ENCODE measurements around the gene SH3TC1.

SH3TC1 gene

DNA sequence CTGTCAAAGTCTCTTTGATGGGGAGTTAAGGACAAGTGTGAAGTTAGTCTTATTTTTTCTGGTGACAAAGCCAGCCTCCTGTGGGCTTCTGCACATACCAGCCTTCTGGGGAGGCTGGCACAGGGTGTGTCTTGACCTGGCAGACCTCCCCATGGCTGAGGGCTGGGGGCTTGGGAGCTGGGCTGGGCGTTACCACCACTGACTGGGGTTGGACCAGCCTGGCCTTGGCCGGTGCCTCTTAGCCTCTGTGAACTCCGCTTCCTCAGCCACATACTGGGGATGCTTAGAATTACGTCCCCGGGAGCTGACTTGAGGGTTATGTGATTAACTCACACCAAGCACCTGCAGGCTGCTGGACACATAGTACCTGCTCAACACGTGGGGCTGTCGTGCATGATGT is 14.0 kb downstream of the SH3TC1 start:
- DNase-seq (ENCODE audit: low read depth in 3 of 3, low spot score in 1 of 3): no peak

DNA sequence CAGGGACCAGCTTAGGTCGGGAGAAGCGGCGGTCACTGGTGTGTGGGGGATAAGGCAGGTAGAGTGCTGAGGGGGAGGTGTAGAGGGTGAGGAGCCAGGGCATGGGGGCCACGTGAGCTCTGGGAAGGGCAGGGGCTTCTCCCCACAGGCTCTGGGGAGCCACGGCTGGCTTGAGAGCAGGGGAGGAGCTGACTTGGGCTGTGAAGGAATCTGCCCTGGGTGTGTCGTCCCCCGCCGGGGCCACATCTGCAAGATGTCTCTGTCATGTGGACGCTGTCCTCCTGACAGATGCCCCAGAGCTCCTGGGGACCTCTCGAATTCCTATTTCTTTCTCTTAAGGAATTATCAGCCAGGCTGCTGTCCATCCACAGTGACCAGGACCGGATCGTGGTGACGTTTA is 15.0 kb downstream of the SH3TC1 start:
- no peak for DNase-seq (ENCODE audit: low read depth in 3 of 3, low spot score in 1 of 3)

DNA sequence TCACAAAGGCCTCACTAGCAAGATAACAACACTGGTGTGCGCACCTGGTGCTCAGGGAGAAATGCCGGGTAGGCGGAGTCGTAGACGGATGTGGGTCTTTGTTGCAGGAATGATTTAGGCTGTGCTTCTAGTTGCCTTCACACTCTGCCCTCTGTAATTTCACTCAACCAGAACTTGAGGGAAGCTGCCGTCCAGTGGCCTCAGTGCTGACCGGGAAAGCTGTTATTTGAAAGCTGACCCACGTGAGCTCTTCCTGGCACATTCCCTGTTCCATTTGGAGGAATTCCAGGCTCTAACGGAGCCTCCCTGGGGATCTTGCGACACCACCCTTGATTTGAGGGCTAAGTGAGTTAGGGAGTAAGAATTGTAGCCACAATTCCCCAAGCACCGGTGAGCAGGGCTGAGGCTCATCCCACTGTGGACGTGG is 15.9 kb downstream of the SH3TC1 start:
- no peak for DNase-seq (ENCODE audit: low read depth in 3 of 3, low spot score in 1 of 3)

GRCh38 chr4:8215641-8216442 is 16.8 kb downstream of the SH3TC1 start:
- no peak for DNase-seq (ENCODE audit: low read depth in 3 of 3, low spot score in 1 of 3)

- no peak for DNase-seq (ENCODE audit: low read depth in 3 of 3, low spot score in 1 of 3)
Measured at GRCh38 chr4:8216443-8217245, 17.6 kb downstream of the SH3TC1 start.

- DNase-seq (ENCODE audit: low read depth in 3 of 3, low spot score in 1 of 3): no peak
Measured at GRCh38 chr4:8217246-8217511, 18.1 kb downstream of the SH3TC1 start.

DNA sequence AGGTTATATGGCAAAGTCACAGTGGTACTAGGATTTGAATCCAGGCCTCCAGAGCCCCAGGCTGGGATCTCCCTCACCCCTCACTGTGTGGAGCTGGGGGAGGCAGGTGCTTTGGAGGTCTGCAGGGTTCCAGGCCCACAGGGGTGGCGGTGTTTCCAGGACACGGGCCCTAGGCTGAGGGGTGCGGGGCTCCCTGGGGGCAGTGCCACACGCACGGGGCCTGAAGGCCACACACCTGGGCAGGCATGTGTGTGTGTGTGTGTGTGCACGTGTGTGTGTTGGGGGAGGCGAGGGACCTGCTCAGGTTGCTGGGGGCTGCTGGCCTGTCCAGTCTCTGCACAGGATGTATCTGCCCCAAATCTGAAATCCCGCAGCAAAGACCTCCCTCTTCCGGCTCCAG is 18.8 kb downstream of the SH3TC1 start:
- no peak for DNase-seq (ENCODE audit: low read depth in 3 of 3, low spot score in 1 of 3)

GRCh38 chr4:8218371-8219031 is 19.4 kb downstream of the SH3TC1 start:
- DNase-seq (ENCODE audit: low read depth in 3 of 3, low spot score in 1 of 3): no peak

GRCh38 chr4:8219236-8219635 is 20.1 kb downstream of the SH3TC1 start:
- no peak for DNase-seq (ENCODE audit: low read depth in 3 of 3, low spot score in 1 of 3)

GRCh38 chr4:8220661-8221450 is 21.8 kb downstream of the SH3TC1 start:
- no peak for DNase-seq (ENCODE audit: low read depth in 3 of 3, low spot score in 1 of 3)

GRCh38 chr4:8221476-8221875 is 22.4 kb downstream of the SH3TC1 start:
- no peak for DNase-seq (ENCODE audit: low read depth in 3 of 3, low spot score in 1 of 3)

- DNase-seq (ENCODE audit: low read depth in 3 of 3, low spot score in 1 of 3): no peak
Measured at GRCh38 chr4:8221985-8222384, 22.9 kb downstream of the SH3TC1 start.

- no peak for DNase-seq (ENCODE audit: low read depth in 3 of 3, low spot score in 1 of 3)
Measured at GRCh38 chr4:8222609-8223388, 23.7 kb downstream of the SH3TC1 start.

- no peak for DNase-seq (ENCODE audit: low read depth in 3 of 3, low spot score in 1 of 3)
Measured at GRCh38 chr4:8224267-8224974, 25.3 kb downstream of the SH3TC1 start.

DNA sequence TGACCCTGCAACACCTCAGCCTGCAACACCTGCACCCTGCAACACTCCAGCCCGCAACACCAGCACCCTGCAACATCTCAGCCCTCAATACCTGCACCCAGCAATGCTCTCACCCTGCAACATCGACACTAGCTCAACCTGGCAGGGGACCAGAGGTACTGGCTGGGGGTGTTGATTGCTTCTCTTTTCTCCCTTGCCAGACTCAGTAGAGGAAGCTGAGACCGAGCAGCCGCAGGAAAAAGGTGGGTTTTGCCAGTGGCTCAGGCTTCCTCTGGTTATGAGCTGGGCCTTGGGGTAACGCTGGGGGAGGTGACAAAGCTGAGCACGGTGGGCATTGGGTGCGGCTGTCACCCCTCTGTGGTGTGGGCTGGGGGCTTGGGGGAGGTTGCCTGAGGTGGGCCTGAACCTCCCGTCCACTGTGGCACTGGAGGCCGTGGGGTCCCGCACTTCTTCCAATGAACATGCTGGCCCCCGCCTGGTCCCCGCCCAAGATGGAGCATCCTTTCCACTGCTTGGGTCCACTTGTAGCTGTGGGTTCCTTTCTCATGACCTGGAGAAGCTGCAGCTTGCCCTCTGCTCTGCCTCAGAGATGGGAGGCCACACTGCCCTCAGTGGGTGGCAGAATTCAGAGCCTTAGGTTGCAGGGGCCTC is 26.0 kb downstream of the SH3TC1 start:
- DNase-seq (ENCODE audit: low read depth in 3 of 3, low spot score in 1 of 3): no peak

DNA sequence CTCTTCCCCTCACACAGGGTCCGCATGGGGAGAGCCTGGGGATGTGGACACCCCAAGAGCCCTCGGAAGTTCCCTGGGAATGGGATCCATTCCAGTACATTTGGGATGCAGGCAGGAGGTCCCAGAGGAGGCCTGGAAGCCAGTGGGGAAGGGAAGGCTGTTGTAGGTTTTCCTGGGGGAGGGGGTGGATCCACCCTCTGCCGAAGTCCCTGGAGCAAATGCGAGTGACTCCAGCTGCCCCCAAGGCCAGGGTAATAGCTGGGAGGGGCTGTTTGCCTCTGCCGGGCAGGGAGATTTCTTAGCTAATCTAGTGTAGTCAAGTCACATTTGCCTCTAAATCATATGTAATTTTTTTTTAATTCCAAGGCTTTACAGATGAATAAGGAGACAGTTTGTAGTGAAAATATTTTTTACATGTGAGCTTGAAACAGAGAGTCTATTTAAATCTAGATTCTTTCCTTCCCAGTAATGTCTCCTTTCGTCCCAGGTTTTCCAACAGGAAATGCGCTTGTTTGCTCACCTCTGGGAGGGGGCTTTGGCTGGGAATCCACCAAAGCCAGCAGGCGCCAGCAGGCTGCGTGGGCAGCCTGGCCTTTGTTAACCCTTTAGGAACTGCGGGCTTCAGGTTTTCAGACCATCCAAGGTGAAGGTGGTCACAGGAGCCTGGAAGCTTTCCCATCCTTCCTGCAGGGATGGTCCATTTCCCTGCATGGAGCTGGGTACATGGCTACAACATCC is 26.8 kb downstream of the SH3TC1 start:
- DNase-seq (ENCODE audit: low read depth in 3 of 3, low spot score in 1 of 3): no peak

DNA sequence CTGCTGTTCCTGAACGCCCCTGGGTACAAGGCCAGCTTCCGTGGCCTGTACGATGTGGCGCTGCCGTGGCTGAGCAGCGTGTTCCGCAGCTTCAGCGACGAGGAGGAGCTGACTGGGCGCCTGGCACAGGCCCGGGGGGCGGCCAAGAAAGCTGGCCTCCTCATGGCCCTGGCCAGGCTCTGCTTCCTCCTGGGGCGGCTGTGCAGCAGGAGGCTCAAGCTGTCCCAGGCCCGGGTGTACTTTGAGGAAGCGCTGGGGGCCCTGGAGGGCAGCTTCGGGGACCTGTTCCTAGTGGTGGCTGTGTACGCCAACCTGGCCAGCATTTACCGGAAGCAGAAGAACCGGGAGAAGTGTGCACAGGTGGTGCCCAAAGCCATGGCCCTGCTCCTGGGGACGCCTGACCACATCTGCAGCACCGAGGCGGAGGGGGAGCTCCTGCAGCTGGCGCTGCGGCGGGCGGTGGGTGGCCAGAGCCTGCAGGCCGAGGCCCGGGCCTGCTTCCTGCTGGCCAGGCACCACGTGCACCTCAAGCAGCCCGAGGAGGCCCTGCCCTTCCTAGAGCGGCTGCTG is 28.2 kb downstream of the SH3TC1 start:
- no peak for DNase-seq (ENCODE audit: low read depth in 3 of 3, low spot score in 1 of 3)

DNA sequence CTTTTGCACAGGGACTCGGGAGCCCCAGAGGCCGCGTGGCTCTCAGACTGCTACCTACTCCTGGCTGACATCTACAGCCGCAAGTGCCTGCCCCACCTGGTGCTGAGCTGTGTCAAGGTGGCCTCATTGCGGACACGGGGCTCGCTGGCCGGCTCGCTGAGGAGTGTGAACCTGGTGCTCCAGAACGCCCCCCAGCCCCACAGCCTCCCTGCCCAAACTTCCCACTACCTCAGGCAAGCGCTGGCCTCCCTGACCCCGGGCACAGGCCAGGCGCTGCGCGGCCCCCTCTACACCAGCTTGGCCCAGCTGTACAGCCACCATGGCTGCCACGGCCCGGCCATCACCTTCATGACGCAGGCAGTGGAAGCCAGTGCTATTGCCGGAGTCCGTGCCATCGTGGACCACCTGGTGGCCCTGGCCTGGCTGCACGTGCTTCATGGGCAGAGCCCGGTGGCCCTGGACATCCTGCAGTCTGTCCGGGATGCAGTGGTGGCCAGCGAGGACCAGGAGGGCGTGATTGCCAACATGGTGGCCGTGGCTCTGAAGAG is 28.8 kb downstream of the SH3TC1 start:
- no peak for DNase-seq (ENCODE audit: low read depth in 3 of 3, low spot score in 1 of 3)
